Nephron progenitor cell (in vitro differentiated cells): ENCODE measurements around the gene SPINK13.
"Not testable (repeated sequence)": the region's sequence is repeated elsewhere in the genome, so short reads cannot be mapped to it uniquely, and the experiment has no call there.

Experiments used
- DNase-seq: peaks from one replicate; pipeline ENCODE4 v3.0.0; 2021
- H3K27ac Mint-ChIP-seq: 2 replicates; pipeline ENCODE4 v1.8.0; 2021; ENCODE audit warnings: mild to moderate bottlenecking, moderate library complexity, mixed read lengths
- H3K27me3 Mint-ChIP-seq: 2 replicates; pipeline ENCODE4 v1.8.0; 2021; ENCODE audit warnings: mild to moderate bottlenecking, low read depth, mixed read lengths; ENCODE audit not compliant: poor library complexity
- H3K36me3 Mint-ChIP-seq: 2 replicates; pipeline ENCODE4 v1.8.0; 2021; ENCODE audit warnings: low read depth, mixed read lengths
- H3K4me1 Mint-ChIP-seq: 2 replicates; pipeline ENCODE4 v1.8.0; 2021; ENCODE audit warnings: mixed read lengths
- H3K4me3 Mint-ChIP-seq: 2 replicates; pipeline ENCODE4 v1.8.0; 2021; ENCODE audit warnings: mild to moderate bottlenecking, moderate library complexity, mixed read lengths
- H3K9me3 Mint-ChIP-seq: 2 replicates; pipeline ENCODE4 v1.8.0; 2021; ENCODE audit warnings: mild to moderate bottlenecking, moderate library complexity, mixed read lengths
- CTCF ChIP-seq: fragments of 200-600 bp; sonication (generic); IDR thresholded peaks from 2 replicates; pipeline ENCODE4 v1.5.0; 2021; ENCODE audit warnings: antibody characterized with exemption

Gene SPINK13

GRCh38 chr5:148267962-148268361 is 632 bp upstream of the SPINK13 start:
- no peaks in the 10 kb centered on the region for H3K4me1 Mint-ChIP-seq
- no peaks in the 10 kb centered on the region for H3K36me3 Mint-ChIP-seq
- H3K4me3 Mint-ChIP-seq: no peak overlapping the region
- no peak for DNase-seq
- H3K27me3 Mint-ChIP-seq: no peaks in the 10 kb centered on the region
- TF ChIP-seq CTCF: no peak
- peaks cover 13% of the 10 kb centered on the region for H3K9me3 Mint-ChIP-seq
- no peak overlapping the region for H3K27ac Mint-ChIP-seq

GRCh38 chr5:148275129-148275528 is 6.5 kb downstream of the SPINK13 start:
- H3K27ac Mint-ChIP-seq, H3K27me3 Mint-ChIP-seq, DNase-seq, H3K4me3 Mint-ChIP-seq, H3K4me1 Mint-ChIP-seq: not testable (repeated sequence)
- Mint-ChIP-seq H3K9me3 (peaks cover 46% of the 10 kb centered on the region), H3K36me3 (peaks cover 22% of the 10 kb centered on the region)

GRCh38 chr5:148280893-148281292 is 12.3 kb downstream of the SPINK13 start:
- not testable (repeated sequence) for H3K27ac Mint-ChIP-seq, H3K4me3 Mint-ChIP-seq
- peak; percentile 23 for DNase-seq
- Mint-ChIP-seq H3K9me3 (peaks cover 57% of the 10 kb centered on the region), H3K4me1 (peaks cover 14% of the 10 kb centered on the region), H3K36me3 (peaks cover 36% of the 10 kb centered on the region), H3K27me3 (peaks cover 12% of the 10 kb centered on the region)

GRCh38 chr5:148281336-148281735 is 12.7 kb downstream of the SPINK13 start:
- peaks cover 36% of the 10 kb centered on the region for H3K36me3 Mint-ChIP-seq
- H3K9me3 Mint-ChIP-seq: peaks cover 53% of the 10 kb centered on the region
- peaks cover 14% of the 10 kb centered on the region for H3K4me1 Mint-ChIP-seq
- not testable (repeated sequence) for H3K27ac Mint-ChIP-seq, H3K4me3 Mint-ChIP-seq, DNase-seq
- H3K27me3 Mint-ChIP-seq: peaks cover 12% of the 10 kb centered on the region

- DNase-seq: no peak
- Mint-ChIP-seq H3K4me3 (no peak overlapping the region), H3K27me3 (no peaks in the 10 kb centered on the region), H3K36me3 (no peaks in the 10 kb centered on the region), H3K4me1 (no peaks in the 10 kb centered on the region), H3K27ac (no peak overlapping the region), H3K9me3 (no peaks in the 10 kb centered on the region)
- TF ChIP-seq CTCF: peak; percentile 42
These were observed 21.9 kb downstream of the SPINK13 start for GRCh38 chr5:148290271-148291195.

- DNase-seq: no peak
- no peaks in the 10 kb centered on the region for H3K4me1 Mint-ChIP-seq
- H3K9me3 Mint-ChIP-seq: no peaks in the 10 kb centered on the region
- no peaks in the 10 kb centered on the region for H3K36me3 Mint-ChIP-seq
- no peak overlapping the region for H3K27ac Mint-ChIP-seq
- no peak overlapping the region for H3K4me3 Mint-ChIP-seq
- TF ChIP-seq CTCF: no peak
- no peaks in the 10 kb centered on the region for H3K27me3 Mint-ChIP-seq
These were observed 29.1 kb downstream of the SPINK13 start for GRCh38 chr5:148297731-148298130.

- no peaks in the 10 kb centered on the region for H3K4me1 Mint-ChIP-seq
- H3K9me3 Mint-ChIP-seq: peaks cover 19% of the 10 kb centered on the region
- H3K4me3 Mint-ChIP-seq: no peak overlapping the region
- TF ChIP-seq CTCF: no peak
- H3K27me3 Mint-ChIP-seq: no peaks in the 10 kb centered on the region
- DNase-seq: no peak
- peaks cover 14% of the 10 kb centered on the region for H3K36me3 Mint-ChIP-seq
- no peak overlapping the region for H3K27ac Mint-ChIP-seq
These were observed 37.9 kb downstream of the SPINK13 start for GRCh38 chr5:148306446-148306845.
